ENCODE results near the gene IGFBP7.

GRCh38 chr4:57051524-57051923, 58.7 kb downstream of the IGFBP7 start:
- TF ChIP-seq POLR2AphosphoS5 (IDR thresholded peaks at IDR 0.05; ENCODE audit: borderline replicate concordance, low read depth, low read length) (no peak), EZH2 (IDR thresholded peaks at IDR 0.05) (no peak)
